HG03342 (cell line): ENCODE results near the gene CTBP1.

Experiments used
- ATAC-seq: cut with Tn5 transposase; IDR thresholded peaks from one replicate; pipeline ENCODE4 v1.9.1; 2021; ENCODE audit warnings: mild to moderate bottlenecking, moderate library complexity; ENCODE audit not compliant: unreplicated experiment

The CTBP1 gene

DNA sequence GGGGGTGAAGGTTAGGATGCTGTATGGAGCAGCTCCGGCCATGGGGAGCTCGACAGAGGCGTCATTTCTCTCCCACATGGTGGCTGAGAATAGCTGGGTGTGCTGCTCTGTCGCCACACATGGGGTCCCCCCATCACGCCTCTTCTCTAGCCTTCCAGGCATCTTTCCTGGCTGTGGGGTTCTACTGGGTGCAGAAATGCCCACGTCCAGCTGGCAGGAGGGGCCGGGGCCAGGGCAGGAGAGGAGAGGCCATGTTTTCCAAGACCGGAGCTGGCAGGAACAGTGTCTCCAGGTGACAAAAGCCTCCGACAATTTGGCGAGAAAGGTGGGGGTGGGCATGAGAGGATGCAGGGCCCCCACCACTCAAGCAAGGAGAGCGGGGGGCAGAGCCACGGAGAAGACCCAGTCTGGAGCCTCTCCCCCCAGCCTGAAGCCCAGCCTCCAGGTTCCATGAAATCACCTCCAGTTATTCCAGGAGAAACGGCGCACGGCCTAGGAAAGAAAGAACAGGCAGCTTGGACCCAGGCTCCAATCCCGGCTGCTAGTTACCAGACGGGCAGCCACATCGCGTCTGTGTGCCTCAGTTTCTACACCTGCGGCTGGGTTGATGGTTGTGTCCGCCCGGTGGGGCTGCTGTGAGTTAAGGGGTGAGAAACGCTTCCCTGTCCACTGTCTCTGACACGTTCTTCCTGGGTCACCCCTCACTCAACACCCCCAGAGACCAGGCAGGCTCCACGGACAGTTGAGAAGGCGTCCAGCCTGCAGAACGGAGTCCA lies 49.2 kb downstream of the CTBP1 start:
- no peak for ATAC-seq

DNA sequence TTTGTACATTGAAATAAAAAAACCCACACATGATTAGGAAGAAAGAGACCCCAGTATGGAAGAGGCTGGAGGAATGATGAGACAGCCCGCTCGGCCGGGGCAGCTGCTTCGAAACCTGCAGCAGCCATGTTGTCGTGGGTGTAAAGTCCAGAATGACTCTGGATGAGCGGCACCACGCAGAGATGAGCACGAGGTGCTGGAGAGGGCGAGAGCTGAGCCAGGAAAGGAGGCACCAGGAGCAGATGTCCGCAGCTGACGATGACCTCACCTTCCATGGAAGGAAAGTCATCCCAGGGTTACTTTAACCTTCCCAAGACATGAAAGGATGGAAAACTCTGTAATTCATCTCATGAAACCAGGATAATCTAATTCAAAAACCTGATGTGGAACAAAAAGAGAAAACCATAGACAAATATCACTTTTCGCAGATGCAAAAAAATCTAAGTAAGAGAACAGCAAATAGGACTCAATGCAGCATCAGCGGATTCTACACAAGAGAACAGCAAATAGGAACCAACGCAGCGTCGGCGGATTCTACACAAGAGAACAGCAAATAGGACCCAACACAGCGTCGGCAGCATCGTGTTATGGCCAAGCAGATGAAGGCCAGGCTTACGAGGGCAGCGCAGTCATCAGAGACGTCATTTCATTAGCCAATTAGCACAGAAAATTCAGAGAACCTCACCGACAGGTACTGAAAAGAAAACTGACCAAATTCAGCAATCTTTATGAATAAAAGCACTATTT lies 50.7 kb downstream of the CTBP1 start:
- ATAC-seq: no peak

DNA sequence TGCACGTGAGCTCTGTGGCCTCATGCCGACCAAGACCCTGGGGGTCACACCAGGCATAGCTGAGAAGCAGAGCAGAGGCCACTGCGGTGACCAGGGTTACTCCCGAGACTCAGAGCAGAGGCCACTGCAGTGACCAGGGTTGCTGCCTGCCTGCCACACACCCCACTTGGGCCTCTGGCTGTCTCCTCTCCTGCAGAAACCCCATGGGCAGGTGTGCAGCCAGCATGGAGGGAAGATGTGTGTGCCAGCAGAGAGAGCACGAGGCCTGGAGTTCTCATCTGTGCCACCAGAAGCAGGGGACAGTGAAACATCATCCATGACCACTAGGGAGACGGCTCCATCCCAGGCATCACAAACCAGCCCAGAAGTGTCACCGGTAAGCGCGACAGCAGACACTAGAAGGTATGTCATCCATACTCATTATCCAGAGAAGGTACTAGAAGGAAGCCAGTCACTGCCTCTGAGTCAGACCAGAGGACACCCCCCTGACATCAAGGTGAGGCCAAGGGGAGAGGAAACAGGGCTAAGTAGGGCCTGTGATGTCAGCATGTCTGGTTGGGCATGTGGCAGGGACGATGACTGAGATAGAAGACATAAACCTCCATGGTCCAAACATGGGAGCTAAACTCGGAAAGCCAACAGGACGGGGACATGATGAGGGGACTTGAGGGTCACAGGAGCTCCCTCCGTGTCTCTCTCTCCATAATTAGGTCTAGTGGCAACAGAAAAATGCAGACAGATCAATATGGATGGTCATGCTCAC lies 52.3 kb downstream of the CTBP1 start:
- no peak for ATAC-seq

DNA sequence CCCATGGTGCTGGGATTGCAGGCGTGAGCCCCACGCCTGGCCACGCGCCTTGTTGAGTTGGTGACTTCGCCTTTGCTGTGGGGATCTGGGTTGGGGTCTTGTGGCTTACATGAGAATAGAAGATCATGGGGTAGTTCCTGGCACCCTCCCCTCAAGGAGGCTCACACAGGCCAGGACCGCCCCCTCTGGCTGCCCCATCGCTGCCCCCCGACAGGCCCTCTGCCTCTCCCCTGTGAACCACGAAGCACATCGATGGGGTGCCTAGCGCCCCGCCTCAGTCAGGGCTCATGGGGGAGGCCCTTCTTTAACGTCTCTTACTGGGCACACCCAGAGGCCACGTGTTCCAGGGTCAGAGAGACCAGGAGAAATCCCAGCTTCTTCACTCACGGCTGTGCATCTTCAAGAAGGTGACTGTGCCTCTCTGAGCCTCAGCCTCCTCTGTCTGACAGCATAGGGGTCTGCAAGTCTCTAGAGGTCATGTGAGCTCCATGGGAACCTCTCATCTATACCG lies 53.0 kb downstream of the CTBP1 start:
- ATAC-seq: no peak

GRCh38 chr4:1195109-1195671 lies 53.7 kb downstream of the CTBP1 start:
- no peak for ATAC-seq

GRCh38 chr4:1194010-1194900 lies 54.7 kb downstream of the CTBP1 start:
- no peak for ATAC-seq

DNA sequence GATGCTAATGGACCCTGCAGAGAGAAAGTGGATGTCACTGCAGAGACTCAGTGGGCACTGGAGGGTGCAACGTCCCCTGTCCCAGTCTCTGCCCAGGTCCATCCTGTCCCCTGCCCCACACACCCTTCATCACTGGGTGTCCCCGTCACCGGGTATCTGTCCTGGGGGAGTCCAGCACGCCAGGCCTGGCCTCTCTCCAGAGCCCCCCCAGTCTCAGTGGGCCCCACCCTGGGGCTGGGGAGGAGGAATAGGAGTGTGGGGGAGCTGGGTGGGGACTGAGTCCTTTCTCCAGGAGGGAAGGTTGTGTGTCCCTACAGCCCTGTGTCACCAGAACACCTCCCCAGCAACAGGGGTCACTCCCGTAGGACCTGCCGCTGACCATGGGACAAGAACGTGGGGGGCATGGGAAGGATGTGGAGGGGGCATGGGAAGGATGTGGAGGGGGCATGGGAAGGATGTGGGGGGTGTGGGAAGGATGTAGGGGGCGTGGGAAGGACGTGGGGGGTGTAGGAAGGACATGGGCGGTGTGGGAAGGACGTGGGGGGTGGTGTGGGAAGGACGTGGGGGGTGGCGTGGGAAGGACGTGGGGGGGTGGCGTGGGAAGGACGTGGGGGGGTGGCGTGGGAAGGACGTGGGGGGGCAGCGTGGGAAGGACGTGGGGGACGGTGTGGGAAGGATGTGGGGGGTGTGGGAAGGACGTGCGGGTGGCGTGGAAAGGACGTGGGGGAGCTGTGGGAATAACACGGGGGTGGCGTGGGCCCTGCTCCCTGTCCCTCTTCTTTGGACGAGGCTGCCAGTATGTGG lies 55.5 kb downstream of the CTBP1 start:
- no peak for ATAC-seq

DNA sequence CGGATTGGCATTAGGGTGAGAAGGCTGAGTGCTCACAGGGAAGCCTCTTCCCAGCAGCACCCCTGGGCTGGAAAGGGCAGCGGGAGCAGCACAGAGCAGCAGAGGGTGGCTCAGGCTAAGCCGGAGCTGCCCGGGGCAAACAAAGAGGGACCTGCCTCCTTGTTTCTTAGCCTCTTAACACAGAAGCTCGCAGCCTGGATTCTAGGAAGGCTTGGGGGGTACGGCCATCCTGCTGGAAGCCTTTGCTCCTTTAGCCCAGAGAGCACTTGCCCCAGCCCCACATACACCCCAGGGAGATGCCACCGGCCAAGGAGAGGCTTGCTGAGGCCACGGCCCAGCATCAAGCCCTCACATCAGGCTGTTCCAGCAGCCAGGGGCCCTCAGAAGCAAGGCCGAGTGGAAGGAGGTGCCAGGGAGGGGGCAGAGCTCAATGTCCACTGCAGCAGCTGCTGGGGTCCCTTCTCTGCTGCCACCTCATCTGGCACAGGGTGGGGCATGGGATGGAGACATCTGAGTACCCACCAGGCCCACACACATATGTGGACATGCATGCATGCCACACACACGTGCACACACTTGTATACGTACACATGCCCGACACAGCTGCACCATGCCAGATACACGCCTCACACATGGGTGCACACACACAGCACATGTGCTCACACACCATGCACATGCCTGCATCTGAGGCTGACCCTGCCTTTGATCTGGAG lies 56.3 kb downstream of the CTBP1 start:
- ATAC-seq: no peak

GRCh38 chr4:1192091-1192492 lies 56.8 kb downstream of the CTBP1 start:
- ATAC-seq: no peak

DNA sequence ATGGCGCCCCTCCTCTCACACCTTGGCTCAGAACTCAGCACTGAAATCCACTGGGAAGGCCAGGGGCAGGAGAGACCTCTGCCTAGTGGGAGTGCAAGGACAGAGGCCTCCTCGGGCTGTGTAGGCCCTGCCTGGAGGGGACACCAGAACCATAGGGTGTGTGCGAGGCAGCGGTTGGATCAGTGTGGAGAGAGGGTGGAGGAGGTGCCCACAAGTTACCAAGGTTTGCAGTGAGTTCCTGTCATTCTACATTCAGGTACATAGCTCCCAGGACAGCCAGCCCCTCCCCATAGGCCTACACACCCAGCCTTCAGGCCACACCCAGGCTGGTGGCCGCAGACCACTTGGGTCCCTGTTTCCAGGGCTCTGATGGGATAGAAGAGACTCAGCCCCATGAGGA lies 57.3 kb downstream of the CTBP1 start:
- ATAC-seq: no peak

DNA sequence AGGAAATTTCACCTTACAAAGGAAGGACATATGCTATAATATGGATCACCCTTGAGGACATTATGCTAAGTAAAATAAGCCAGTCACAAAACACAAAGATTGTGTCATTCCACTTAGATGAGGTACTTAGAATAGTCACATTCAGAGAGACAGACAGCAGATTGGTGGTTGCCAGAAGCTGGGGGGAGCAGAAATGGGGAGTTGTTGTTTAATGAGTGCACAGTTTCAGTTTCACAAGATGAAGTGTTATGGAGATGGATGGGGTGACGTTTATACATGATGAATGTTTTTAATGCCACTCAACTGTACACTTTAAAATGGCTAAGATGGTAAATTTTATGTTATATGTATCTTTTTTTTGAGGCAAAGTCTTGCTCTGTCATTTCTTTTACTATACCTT lies 61.7 kb downstream of the CTBP1 start:
- ATAC-seq: peak; percentile 74

GRCh38 chr4:1183985-1184773 lies 64.8 kb downstream of the CTBP1 start:
- peak; percentile 57 for ATAC-seq

- ATAC-seq: no peak
These were observed 66.6 kb downstream of the CTBP1 start for GRCh38 chr4:1182313-1182712.

GRCh38 chr4:1180663-1181062 lies 68.3 kb downstream of the CTBP1 start:
- no peak for ATAC-seq

- no peak for ATAC-seq
These were observed 69.0 kb downstream of the CTBP1 start for GRCh38 chr4:1179976-1180375.

DNA sequence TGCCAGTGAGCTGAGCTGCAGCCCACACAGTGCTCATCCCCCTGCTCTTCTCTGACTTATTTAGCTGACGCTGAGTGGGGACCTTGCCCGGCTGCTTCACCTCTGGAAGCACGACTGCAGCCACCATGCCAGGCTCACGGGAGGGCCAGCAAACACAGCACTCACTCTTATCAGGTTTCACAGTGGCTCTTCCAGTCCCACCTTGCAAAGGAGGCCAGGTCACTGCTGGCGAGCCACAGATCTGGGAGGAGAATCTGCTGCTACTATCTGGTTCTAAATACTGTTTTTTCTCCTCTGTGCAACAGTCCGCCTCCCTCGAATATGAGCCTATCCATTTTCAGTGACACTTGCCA lies 69.9 kb downstream of the CTBP1 start:
- ATAC-seq: no peak

- ATAC-seq: no peak
These were observed 70.4 kb downstream of the CTBP1 start for GRCh38 chr4:1178300-1179088.
